ENCODE results near the gene ZBTB43.

Gene ZBTB43

GRCh38 chr9:126833710-126834345 lies 29.0 kb downstream of the ZBTB43 start:
- Histone ChIP-seq H3K4me2 (ENCODE audit: insufficient read depth, low read length) (no peak overlapping the region), H2AFZ (ENCODE audit: low read depth, low read length) (no peak overlapping the region), H3K27ac (ENCODE audit: low read length) (no peak overlapping the region), H3K79me2 (ENCODE audit: insufficient read depth, low read length) (peaks cover 12% of the 10 kb centered on the region), H3K36me3 (ENCODE audit: insufficient read depth, low read length) (peaks cover 33% of the 10 kb centered on the region), H3K4me3 (ENCODE audit: low read depth in 1 of 2, low read length in 2 of 2) (no peak overlapping the region), H3K9ac (ENCODE audit: low read depth, low read length) (no peak overlapping the region), H4K20me1 (ENCODE audit: insufficient read depth, low read length) (peaks cover 23% of the 10 kb centered on the region; the same call in 1 of the 2 replicates), H3K27me3 (ENCODE audit: insufficient read depth, low read length, poor library complexity) (no peaks in the 10 kb centered on the region), H3K4me1 (ENCODE audit: insufficient read depth, low read length) (no peaks in the 10 kb centered on the region), H3K9me3 (ENCODE audit: insufficient read depth, low read length, severe bottlenecking) (no peaks in the 10 kb centered on the region)
- TF ChIP-seq CTCF (IDR thresholded peaks at IDR 0.05; ENCODE audit: borderline replicate concordance, extremely low read depth, low read length, poor library complexity, severe bottlenecking) (no peak), EZH2 (IDR thresholded peaks at IDR 0.05; ENCODE audit: borderline replicate concordance, low read depth, low read length, severe bottlenecking) (no peak)
- no peak for DNase-seq
- no peak for ATAC-seq (ENCODE audit: insufficient read depth, low read depth)

- Histone ChIP-seq H3K4me2 (ENCODE audit: insufficient read depth, low read length) (no peak overlapping the region), H3K9ac (ENCODE audit: low read depth, low read length) (no peak overlapping the region), H3K4me1 (ENCODE audit: insufficient read depth, low read length) (no peaks in the 10 kb centered on the region), H3K4me3 (ENCODE audit: low read depth in 1 of 2, low read length in 2 of 2) (no peak overlapping the region), H3K9me3 (ENCODE audit: insufficient read depth, low read length, severe bottlenecking) (no peaks in the 10 kb centered on the region), H3K79me2 (ENCODE audit: insufficient read depth, low read length) (peaks cover 12% of the 10 kb centered on the region), H3K36me3 (ENCODE audit: insufficient read depth, low read length) (peaks cover 39% of the 10 kb centered on the region), H4K20me1 (ENCODE audit: insufficient read depth, low read length) (peaks cover 28% of the 10 kb centered on the region), H3K27me3 (ENCODE audit: insufficient read depth, low read length, poor library complexity) (no peaks in the 10 kb centered on the region), H3K27ac (ENCODE audit: low read length) (no peak overlapping the region), H2AFZ (ENCODE audit: low read depth, low read length) (no peak overlapping the region)
- ATAC-seq (ENCODE audit: insufficient read depth, low read depth) (no peak), DNase-seq (no peak)
- TF ChIP-seq EZH2 (IDR thresholded peaks at IDR 0.05; ENCODE audit: borderline replicate concordance, low read depth, low read length, severe bottlenecking) (no peak), CTCF (IDR thresholded peaks at IDR 0.05; ENCODE audit: borderline replicate concordance, extremely low read depth, low read length, poor library complexity, severe bottlenecking) (no peak)
Observed at GRCh38 chr9:126834672-126835071, 29.8 kb downstream of the ZBTB43 start.

DNA sequence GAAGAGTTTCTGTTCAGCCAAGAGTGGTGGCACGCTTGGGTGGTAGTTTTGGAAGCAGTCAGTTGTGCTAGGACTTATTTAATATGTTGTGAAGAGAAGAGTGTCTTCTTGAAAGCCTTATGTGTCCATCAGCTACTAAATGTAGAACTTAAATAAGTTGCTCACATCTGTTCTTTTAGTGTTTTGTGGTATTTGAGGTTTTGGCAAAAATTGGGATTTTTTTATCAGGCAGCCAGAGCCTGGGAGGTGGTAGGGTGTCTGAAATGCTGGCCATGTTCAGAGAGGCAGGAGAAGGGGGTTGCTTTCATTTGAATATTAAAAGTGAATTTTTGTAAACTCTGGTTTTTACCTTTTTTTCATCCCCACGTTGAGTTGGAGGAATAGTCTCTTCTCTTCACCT lies 31.4 kb downstream of the ZBTB43 start:
- peaks cover 12% of the 10 kb centered on the region for H3K79me2 ChIP-seq (ENCODE audit: insufficient read depth, low read length)
- H3K9me3 ChIP-seq (ENCODE audit: insufficient read depth, low read length, severe bottlenecking), result no peaks in the 10 kb centered on the region
- TF ChIP-seq EZH2 (IDR thresholded peaks at IDR 0.05; ENCODE audit: borderline replicate concordance, low read depth, low read length, severe bottlenecking), result no peak
- ATAC-seq (ENCODE audit: insufficient read depth, low read depth) (no peak), DNase-seq (no peak)
- no peak overlapping the region for H3K4me2 ChIP-seq (ENCODE audit: insufficient read depth, low read length)
- peaks cover 39% of the 10 kb centered on the region for H3K36me3 ChIP-seq (ENCODE audit: insufficient read depth, low read length)
- H3K27ac ChIP-seq (ENCODE audit: low read length), result no peak overlapping the region
- H3K4me3 ChIP-seq (ENCODE audit: low read depth in 1 of 2, low read length in 2 of 2), result no peak overlapping the region
- H3K9ac ChIP-seq (ENCODE audit: low read depth, low read length), result no peak overlapping the region
- H3K4me1 ChIP-seq (ENCODE audit: insufficient read depth, low read length), result no peaks in the 10 kb centered on the region
- no peak overlapping the region for H2AFZ ChIP-seq (ENCODE audit: low read depth, low read length)
- no peaks in the 10 kb centered on the region for H3K27me3 ChIP-seq (ENCODE audit: insufficient read depth, low read length, poor library complexity)
- peaks cover 25% of the 10 kb centered on the region for H4K20me1 ChIP-seq (ENCODE audit: insufficient read depth, low read length)

DNA sequence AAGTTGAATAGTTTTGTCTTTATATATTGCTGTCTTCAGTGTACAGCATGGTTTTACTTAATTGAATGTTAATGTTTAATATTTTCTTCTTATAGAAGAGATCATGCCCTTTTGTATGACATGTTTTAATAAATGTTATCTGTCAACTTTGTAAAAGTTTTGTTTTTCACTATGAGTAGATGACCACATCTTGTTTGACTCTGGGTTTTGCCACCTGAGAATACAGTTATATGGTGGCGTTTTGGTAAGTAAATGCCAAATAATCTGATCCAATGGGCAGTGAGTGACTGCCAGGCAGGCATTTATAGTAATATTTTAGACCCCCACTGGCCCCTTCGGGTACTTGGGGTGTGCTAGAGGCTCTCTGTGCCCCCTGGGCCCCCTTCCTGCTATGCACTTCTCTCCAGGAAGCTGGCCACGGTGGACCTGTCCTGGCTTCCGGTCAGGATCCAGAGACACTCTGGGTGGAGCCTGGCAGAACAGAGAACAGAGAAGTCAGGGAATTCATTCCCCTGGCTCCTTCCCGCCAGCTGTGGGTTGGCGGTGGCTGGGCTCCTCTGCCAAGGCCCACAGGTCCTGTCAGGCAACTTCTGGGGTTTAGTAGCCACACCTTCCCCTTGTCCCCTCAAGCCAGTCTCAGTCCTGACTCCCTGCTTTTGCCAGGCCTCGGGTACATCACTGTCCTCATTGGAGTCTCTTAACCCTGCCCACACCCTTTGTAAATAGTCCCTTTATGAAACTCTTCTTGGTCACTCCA lies 33.4 kb downstream of the ZBTB43 start:
- H3K4me3 ChIP-seq (ENCODE audit: low read depth in 1 of 2, low read length in 2 of 2), result no peak overlapping the region
- ATAC-seq (ENCODE audit: insufficient read depth, low read depth), result no peak
- H2AFZ ChIP-seq (ENCODE audit: low read depth, low read length), result no peak overlapping the region

More for the DNA sequence above, 33.4 kb downstream of the ZBTB43 start:
- Histone ChIP-seq H4K20me1 (ENCODE audit: insufficient read depth, low read length) (peaks cover 25% of the 10 kb centered on the region), H3K9ac (ENCODE audit: low read depth, low read length) (no peak overlapping the region), H3K79me2 (ENCODE audit: insufficient read depth, low read length) (peaks cover 12% of the 10 kb centered on the region), H3K27ac (ENCODE audit: low read length) (no peak overlapping the region), H3K27me3 (ENCODE audit: insufficient read depth, low read length, poor library complexity) (no peaks in the 10 kb centered on the region), H3K4me2 (ENCODE audit: insufficient read depth, low read length) (no peak overlapping the region), H3K9me3 (ENCODE audit: insufficient read depth, low read length, severe bottlenecking) (no peaks in the 10 kb centered on the region), H3K4me1 (ENCODE audit: insufficient read depth, low read length) (no peaks in the 10 kb centered on the region), H3K36me3 (ENCODE audit: insufficient read depth, low read length) (peaks cover 27% of the 10 kb centered on the region)
- TF ChIP-seq EZH2 (IDR thresholded peaks at IDR 0.05; ENCODE audit: borderline replicate concordance, low read depth, low read length, severe bottlenecking), result no peak
- TF ChIP-seq CTCF (IDR thresholded peaks at IDR 0.05; ENCODE audit: borderline replicate concordance, extremely low read depth, low read length, poor library complexity, severe bottlenecking), result no peak
- DNase-seq, result no peak
